DOHH2 (cell line): ENCODE results near the gene PPM1M.

Experiments
- EZH2phosphoT487 ChIP-seq: fragments of 200-600 bp; sonication (generic); IDR thresholded peaks from 2 replicates; pipeline ENCODE4 v1.6.1; 2017; ENCODE audit warnings: borderline replicate concordance, mild to moderate bottlenecking, antibody characterized with exemption, low read length, moderate library complexity, mixed read lengths
- TF ChIP-seq, protein P1 (sequence below): fragments of 200-600 bp; sonication (generic); IDR thresholded peaks from one replicate; pipeline ENCODE4 v1.5.1; 2014; ENCODE audit warnings: antibody characterized with exemption, mild to moderate bottlenecking, low read depth, low read length; ENCODE audit not compliant: poor library complexity, severe bottlenecking

DNA sequence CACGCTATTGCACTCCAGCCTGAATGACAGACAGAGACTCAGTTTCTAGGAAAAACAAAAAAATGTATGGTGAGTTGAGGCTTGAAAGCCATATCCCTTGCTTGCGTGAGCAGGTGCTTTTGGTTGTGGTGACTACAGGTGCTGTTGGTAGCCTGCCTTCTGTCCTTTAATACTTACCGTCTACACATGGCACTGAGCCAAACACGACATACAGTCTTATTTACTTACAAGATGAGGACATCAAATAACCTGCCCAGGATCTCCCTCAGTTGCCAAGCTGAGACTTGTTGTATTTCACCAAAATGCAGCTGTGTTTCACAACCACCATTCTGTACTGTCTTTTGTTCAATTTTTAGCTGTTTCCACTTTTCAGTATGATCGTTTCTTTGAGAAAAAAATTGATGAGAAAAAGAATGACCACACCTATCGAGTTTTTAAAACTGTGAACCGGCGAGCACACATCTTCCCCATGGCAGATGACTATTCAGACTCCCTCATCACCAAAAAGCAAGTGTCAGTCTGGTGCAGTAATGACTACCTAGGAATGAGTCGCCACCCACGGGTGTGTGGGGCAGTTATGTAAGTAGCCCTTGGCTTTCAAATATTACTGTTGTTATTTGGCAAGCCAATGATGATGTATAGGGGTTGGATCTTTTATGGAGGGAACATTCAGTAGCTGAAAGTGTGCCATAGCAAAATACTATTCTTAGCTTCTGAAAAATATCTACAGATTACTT is 41.1 kb upstream of the PPM1M start:
- TF ChIP-seq, protein P1, sequence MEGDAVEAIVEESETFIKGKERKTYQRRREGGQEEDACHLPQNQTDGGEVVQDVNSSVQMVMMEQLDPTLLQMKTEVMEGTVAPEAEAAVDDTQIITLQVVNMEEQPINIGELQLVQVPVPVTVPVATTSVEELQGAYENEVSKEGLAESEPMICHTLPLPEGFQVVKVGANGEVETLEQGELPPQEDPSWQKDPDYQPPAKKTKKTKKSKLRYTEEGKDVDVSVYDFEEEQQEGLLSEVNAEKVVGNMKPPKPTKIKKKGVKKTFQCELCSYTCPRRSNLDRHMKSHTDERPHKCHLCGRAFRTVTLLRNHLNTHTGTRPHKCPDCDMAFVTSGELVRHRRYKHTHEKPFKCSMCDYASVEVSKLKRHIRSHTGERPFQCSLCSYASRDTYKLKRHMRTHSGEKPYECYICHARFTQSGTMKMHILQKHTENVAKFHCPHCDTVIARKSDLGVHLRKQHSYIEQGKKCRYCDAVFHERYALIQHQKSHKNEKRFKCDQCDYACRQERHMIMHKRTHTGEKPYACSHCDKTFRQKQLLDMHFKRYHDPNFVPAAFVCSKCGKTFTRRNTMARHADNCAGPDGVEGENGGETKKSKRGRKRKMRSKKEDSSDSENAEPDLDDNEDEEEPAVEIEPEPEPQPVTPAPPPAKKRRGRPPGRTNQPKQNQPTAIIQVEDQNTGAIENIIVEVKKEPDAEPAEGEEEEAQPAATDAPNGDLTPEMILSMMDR, result no peak
- TF ChIP-seq EZH2phosphoT487, result no peak
